Nephron progenitor cell (in vitro differentiated cells): Measurements from ENCODE around the gene FAM3D.

Experiments
- DNase-seq: peaks from one replicate; pipeline ENCODE4 v3.0.0; 2021
- H3K27ac Mint-ChIP-seq: 2 replicates; pipeline ENCODE4 v1.8.0; 2021; ENCODE audit warnings: mild to moderate bottlenecking, moderate library complexity, mixed read lengths
- H3K27me3 Mint-ChIP-seq: 2 replicates; pipeline ENCODE4 v1.8.0; 2021; ENCODE audit warnings: mild to moderate bottlenecking, low read depth, mixed read lengths; ENCODE audit not compliant: poor library complexity
- H3K36me3 Mint-ChIP-seq: 2 replicates; pipeline ENCODE4 v1.8.0; 2021; ENCODE audit warnings: low read depth, mixed read lengths
- H3K4me1 Mint-ChIP-seq: 2 replicates; pipeline ENCODE4 v1.8.0; 2021; ENCODE audit warnings: mixed read lengths
- H3K4me3 Mint-ChIP-seq: 2 replicates; pipeline ENCODE4 v1.8.0; 2021; ENCODE audit warnings: mild to moderate bottlenecking, moderate library complexity, mixed read lengths
- H3K9me3 Mint-ChIP-seq: 2 replicates; pipeline ENCODE4 v1.8.0; 2021; ENCODE audit warnings: mild to moderate bottlenecking, moderate library complexity, mixed read lengths
- CTCF ChIP-seq: fragments of 200-600 bp; sonication (generic); IDR thresholded peaks from 2 replicates; pipeline ENCODE4 v1.5.0; 2021; ENCODE audit warnings: antibody characterized with exemption

Gene FAM3D

DNA sequence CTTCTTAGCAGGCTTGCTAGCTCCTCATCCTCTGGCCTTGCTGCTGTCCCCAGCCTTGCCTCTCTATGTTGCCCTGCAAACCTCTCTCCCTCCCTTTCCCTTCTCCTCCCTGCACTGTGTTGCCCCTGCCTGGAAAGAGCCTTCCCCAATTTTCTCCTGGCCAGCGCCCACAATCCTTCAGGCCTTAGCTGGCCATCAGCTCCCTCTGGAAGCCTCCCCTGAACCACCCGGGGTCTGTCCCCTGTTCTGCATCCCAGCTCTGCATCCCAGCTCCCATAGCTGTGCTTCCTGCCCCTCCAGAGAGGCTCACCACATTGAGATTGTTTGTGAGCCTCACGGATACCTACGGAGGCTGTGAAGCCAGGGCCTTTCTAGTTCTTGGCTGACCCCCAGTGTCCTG is 23.7 kb downstream of the FAM3D start:
- Mint-ChIP-seq H3K36me3 (no peaks in the 10 kb centered on the region), H3K4me1 (peaks cover 5% of the 10 kb centered on the region), H3K27ac (peak overlapping the region; percentile 78), H3K9me3 (peaks cover 4% of the 10 kb centered on the region), H3K27me3 (peaks cover 15% of the 10 kb centered on the region), H3K4me3 (no peak overlapping the region)
- no peak for DNase-seq
- no peak for TF ChIP-seq CTCF

DNA sequence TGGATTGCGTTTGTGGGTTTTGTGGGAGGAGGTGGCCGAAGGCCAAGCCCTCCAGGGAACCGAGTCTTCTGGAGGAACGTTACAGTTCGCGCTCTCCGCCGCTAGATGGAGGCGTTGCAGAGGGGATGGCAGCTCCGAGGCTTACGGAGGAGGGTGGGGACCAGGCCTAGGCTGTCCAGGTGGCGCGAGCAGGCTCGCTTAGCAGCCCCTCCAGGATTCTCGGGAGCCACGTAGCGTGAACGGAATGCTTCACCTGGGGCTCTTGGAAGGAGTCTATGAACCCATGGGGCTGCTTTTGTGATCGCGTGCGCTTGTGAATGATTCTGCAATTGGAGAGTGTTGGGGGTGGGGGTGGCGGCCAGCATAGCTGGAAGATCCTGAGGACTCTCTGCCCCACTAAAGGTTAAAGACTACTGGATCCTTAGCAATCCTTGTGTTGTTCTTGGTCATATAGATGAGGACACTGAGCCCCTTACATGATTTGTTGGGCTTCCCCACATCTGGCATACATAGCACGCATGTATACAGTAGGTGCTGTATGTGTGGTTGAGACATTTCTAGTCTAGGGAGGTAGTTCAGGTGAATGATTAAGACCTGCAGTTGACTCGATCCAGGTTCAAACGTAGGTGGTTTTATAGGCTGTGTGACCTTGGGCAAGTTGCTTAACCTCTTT is 25.7 kb downstream of the FAM3D start:
- peaks cover 4% of the 10 kb centered on the region for H3K9me3 Mint-ChIP-seq
- H3K4me1 Mint-ChIP-seq: peaks cover 7% of the 10 kb centered on the region
- no peak overlapping the region for H3K27ac Mint-ChIP-seq
- peak; percentile 86 for DNase-seq
- TF ChIP-seq CTCF: peak; percentile 85
- no peaks in the 10 kb centered on the region for H3K36me3 Mint-ChIP-seq
- no peak overlapping the region for H3K4me3 Mint-ChIP-seq
- peaks cover 20% of the 10 kb centered on the region for H3K27me3 Mint-ChIP-seq

- H3K36me3 Mint-ChIP-seq: no peaks in the 10 kb centered on the region
- TF ChIP-seq CTCF: no peak
- DNase-seq: no peak
- peaks cover 28% of the 10 kb centered on the region for H3K27me3 Mint-ChIP-seq
- H3K4me1 Mint-ChIP-seq: peaks cover 13% of the 10 kb centered on the region
- no peak overlapping the region for H3K4me3 Mint-ChIP-seq
- no peak overlapping the region for H3K27ac Mint-ChIP-seq
- peaks cover 4% of the 10 kb centered on the region for H3K9me3 Mint-ChIP-seq
These were observed 26.7 kb downstream of the FAM3D start for GRCh38 chr3:58639842-58640241.

DNA sequence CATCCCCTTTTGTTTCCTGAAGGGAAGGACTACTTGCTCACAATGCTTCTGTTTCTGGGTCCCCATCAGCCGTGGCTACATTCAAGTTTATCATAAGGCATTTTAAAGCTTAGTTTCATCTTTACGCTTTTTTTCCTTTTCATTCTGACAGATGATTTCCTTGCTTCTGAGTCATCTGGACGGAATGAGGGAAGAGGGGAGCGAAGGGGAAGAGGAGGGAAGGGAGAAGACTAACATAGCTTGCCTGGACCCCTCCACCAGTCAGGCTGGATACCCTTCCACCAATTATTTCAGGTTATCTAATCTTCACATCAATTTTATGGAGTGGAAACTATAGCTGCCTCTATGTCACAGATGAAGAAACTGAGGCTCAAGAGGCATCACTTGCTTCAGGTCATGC is 27.6 kb downstream of the FAM3D start:
- Mint-ChIP-seq H3K36me3 (no peaks in the 10 kb centered on the region), H3K4me3 (no peak overlapping the region), H3K9me3 (no peaks in the 10 kb centered on the region), H3K27me3 (peaks cover 33% of the 10 kb centered on the region), H3K27ac (no peak overlapping the region), H3K4me1 (peaks cover 15% of the 10 kb centered on the region)
- TF ChIP-seq CTCF: no peak
- no peak for DNase-seq

DNA sequence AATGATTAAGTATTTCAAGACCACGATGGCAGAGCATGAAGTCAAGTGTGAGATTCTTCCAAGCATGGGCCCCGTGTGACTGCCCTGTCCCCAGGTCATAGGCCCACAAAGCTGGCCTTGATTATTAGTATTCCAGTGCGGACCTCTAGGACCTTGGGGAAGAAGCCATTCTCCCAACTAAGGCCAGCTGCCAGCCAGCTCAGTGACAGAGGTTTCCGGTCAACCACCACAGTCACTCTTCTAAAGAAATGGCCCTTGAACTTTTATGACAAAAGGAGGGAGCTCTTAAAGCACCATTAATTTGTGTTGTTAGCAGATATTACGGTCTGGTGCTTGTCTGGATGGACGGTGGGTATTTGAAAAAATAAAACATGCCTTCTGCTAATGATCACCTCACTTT is 28.0 kb downstream of the FAM3D start:
- Mint-ChIP-seq H3K27me3 (peaks cover 35% of the 10 kb centered on the region), H3K27ac (no peak overlapping the region), H3K9me3 (no peaks in the 10 kb centered on the region), H3K4me3 (no peak overlapping the region), H3K4me1 (peaks cover 19% of the 10 kb centered on the region), H3K36me3 (no peaks in the 10 kb centered on the region)
- TF ChIP-seq CTCF: no peak
- DNase-seq: no peak

GRCh38 chr3:58637509-58637908 is 29.1 kb downstream of the FAM3D start:
- H3K27me3 Mint-ChIP-seq: peaks cover 35% of the 10 kb centered on the region
- no peaks in the 10 kb centered on the region for H3K36me3 Mint-ChIP-seq
- H3K4me3 Mint-ChIP-seq: no peak overlapping the region
- H3K27ac Mint-ChIP-seq: no peak overlapping the region
- H3K9me3 Mint-ChIP-seq: no peaks in the 10 kb centered on the region
- TF ChIP-seq CTCF: no peak
- peaks cover 24% of the 10 kb centered on the region for H3K4me1 Mint-ChIP-seq
- DNase-seq: no peak
